Liver (tissue), 9 donors: ENCODE measurements around the gene ZNF689. TPM values are rescaled to one million over a fixed set of nuclear protein-coding genes. Genes with fewer than 3 reads are reported as not detected.
A peak's percentile ranks its signal among the peaks of the same experiment; 100 is the strongest.

Experiments
- DNase-seq: peaks from one replicate; pipeline ENCODE4 v3.0.0-alpha.2; 2017; ENCODE audit warnings: low spot score
- H3K27ac ChIP-seq, 2 donors: one replicate each; pipeline ENCODE4 v1.7.0; 2013; ENCODE audit warnings: inconsistent platforms in 2 of 2, low read length in 2 of 2, control low read depth in 1 of 2, low read depth in 1 of 2, mild to moderate bottlenecking in 1 of 2
- H3K27me3 ChIP-seq, 4 donors: one replicate each; pipeline versions ENCODE4 v1.6.1 to v1.7.0; 2013; ENCODE audit warnings: low read length in 3 of 4, inconsistent platforms in 1 of 4, mild to moderate bottlenecking in 1 of 4, moderate library complexity in 1 of 4; ENCODE audit not compliant: control insufficient read depth in 4 of 4, insufficient read depth in 4 of 4
- H3K36me3 ChIP-seq, 4 donors: one replicate each; pipeline versions ENCODE4 v1.6.1 to v1.7.0; 2013; ENCODE audit warnings: low read length in 3 of 4, mild to moderate bottlenecking in 3 of 4, low read depth in 1 of 4, moderate library complexity in 1 of 4; ENCODE audit not compliant: control insufficient read depth in 4 of 4, insufficient read depth in 3 of 4
- H3K4me1 ChIP-seq, 4 donors: one replicate each; pipeline versions ENCODE4 v1.6.1 to v1.7.0; 2013; ENCODE audit warnings: low read length in 3 of 4, mild to moderate bottlenecking in 3 of 4, moderate library complexity in 1 of 4; ENCODE audit not compliant: control insufficient read depth in 4 of 4, insufficient read depth in 4 of 4
- H3K4me3 ChIP-seq, 3 donors: one replicate each; pipeline versions ENCODE4 v1.6.1 to v1.7.0; 2013; ENCODE audit warnings: low read length in 3 of 3, control low read depth in 1 of 3, low read depth in 1 of 3, mild to moderate bottlenecking in 1 of 3
- H3K9ac ChIP-seq, 2 donors: one replicate each; pipeline ENCODE4 v1.7.0; 2013; ENCODE audit warnings: low read length in 2 of 2, mild to moderate bottlenecking in 2 of 2, moderate library complexity in 2 of 2, control low read depth in 1 of 2, low read depth in 1 of 2
- H3K9me3 ChIP-seq, 4 donors: one replicate each; pipeline versions ENCODE4 v1.6.1 to v1.7.0; 2013; ENCODE audit warnings: low read length in 3 of 4; ENCODE audit not compliant: control insufficient read depth in 4 of 4
- CTCF ChIP-seq: fragments of 150-350 bp; IDR thresholded peaks from 2 replicates; pipeline ENCODE4 v1.5.1; 2017; ENCODE audit warnings: improper control_type of control experiment, low read depth, low read length; ENCODE audit not compliant: missing input control
- EGR1 ChIP-seq, 2 donors: IDR thresholded peaks; 2 replicates each; pipeline ENCODE4 v1.6.1; 2016 to 2018; ENCODE audit warnings: antibody characterized with exemption in 2 of 2, low read depth in 2 of 2
- FOXA2 ChIP-seq: IDR thresholded peaks from 2 replicates; pipeline ENCODE4 v1.6.1; 2016; ENCODE audit warnings: antibody characterized with exemption
- GABPA ChIP-seq, 2 donors: IDR thresholded peaks in 1 of 2; conservative IDR thresholded peaks in 1 of 2; 2 replicates each; pipeline ENCODE4 v1.6.1; 2016; ENCODE audit warnings: antibody characterized with exemption in 2 of 2, mild to moderate bottlenecking in 1 of 2, moderate library complexity in 1 of 2
- HNF4A ChIP-seq, 2 donors: conservative IDR thresholded peaks; 2 replicates each; pipeline ENCODE4 v1.6.1; 2016; ENCODE audit warnings: antibody characterized with exemption in 2 of 2, mild to moderate bottlenecking in 2 of 2
- HNF4G ChIP-seq: IDR thresholded peaks from 2 replicates; pipeline ENCODE4 v1.6.1; 2016; ENCODE audit warnings: antibody characterized with exemption
- JUND ChIP-seq, 2 donors: IDR thresholded peaks; 2 replicates each; pipeline ENCODE4 v1.6.1; 2016; ENCODE audit warnings: antibody characterized with exemption in 2 of 2
- NR2F2 ChIP-seq: IDR thresholded peaks from 2 replicates; pipeline ENCODE4 v1.6.1; 2016; ENCODE audit warnings: antibody characterized with exemption
- RAD21 ChIP-seq, 2 donors: IDR thresholded peaks; 2 replicates each; pipeline ENCODE4 v1.6.1; 2016; ENCODE audit warnings: antibody characterized with exemption in 2 of 2, mild to moderate bottlenecking in 2 of 2
- REST ChIP-seq: IDR thresholded peaks from 2 replicates; pipeline ENCODE4 v1.6.1; 2016; ENCODE audit warnings: antibody characterized with exemption, mild to moderate bottlenecking
- RXRA ChIP-seq, 2 donors: IDR thresholded peaks; 2 replicates each; pipeline ENCODE4 v1.6.1; 2017 to 2018; ENCODE audit warnings: antibody characterized with exemption in 2 of 2, mild to moderate bottlenecking in 1 of 2
- SP1 ChIP-seq: IDR thresholded peaks from 2 replicates; pipeline ENCODE4 v1.6.1; 2018; ENCODE audit warnings: antibody characterized with exemption, mild to moderate bottlenecking
- TAF1 ChIP-seq: conservative IDR thresholded peaks from 2 replicates; pipeline ENCODE4 v1.6.1; 2016; ENCODE audit warnings: antibody characterized with exemption, mild to moderate bottlenecking
- YY1 ChIP-seq: IDR thresholded peaks from 2 replicates; pipeline ENCODE4 v1.6.1; 2016; ENCODE audit warnings: antibody characterized with exemption, mild to moderate bottlenecking
- WGBS: extraction: QIAGEN DNeasy Blood & Tissue Kit; methylation state at CpG from one replicate; pipeline ENCODE4 v1.1.7; 2013; 5-methylcytosine and 5-hydroxymethylcytosine counted together
- polyA plus RNA-seq, 2 donors: library from polyadenylated mRNA; stranded (reverse) in 1 of 2; unstranded in 1 of 2; fragments of 200-250 nt in 1 of 2; fragments of >200 nt in 1 of 2; fragmentation: Nextera tagmentation in 1 of 2; extraction: Ambion mirVana in 1 of 2; gene quantifications; one replicate each; pipeline versions ENCODE4 v1.2.1 to v1.2.3, GENCODE V29; 2013 to 2015
- total RNA-seq, 2 donors: library from RNA; depleted of rRNA; stranded (reverse); fragments of >200 nt; gene quantifications; one replicate each; pipeline ENCODE4 v1.2.3, GENCODE V29; 2014
- TF ChIP-seq, protein P1 (sequence below): IDR thresholded peaks from 2 replicates; pipeline ENCODE4 v1.6.1; 2016; ENCODE audit warnings: antibody characterized with exemption
- TF ChIP-seq, protein P2 (sequence below): IDR thresholded peaks from 2 replicates; pipeline ENCODE4 v1.6.1; 2016; ENCODE audit warnings: antibody characterized with exemption
- donor health status: healthy.
- donor health status: healthy.
- donor health status: healthy.
- donor health status: healthy.
- donor health status: healthy.

ZNF689 gene
- total and polyA plus RNA-seq, 4 donors = 2.6 to 5.8 (median 4.3) TPM

- TF ChIP-seq CTCF (peak; percentile 75), HNF4G (no peak), JUND (IDR thresholded peaks at IDR 0.05) (no peak), REST (peak; percentile 46)
Observed at GRCh38 chr16:30657866-30658730, 47.9 kb upstream of the ZNF689 start, which contains the start of gene FBRS (continued).

DNA sequence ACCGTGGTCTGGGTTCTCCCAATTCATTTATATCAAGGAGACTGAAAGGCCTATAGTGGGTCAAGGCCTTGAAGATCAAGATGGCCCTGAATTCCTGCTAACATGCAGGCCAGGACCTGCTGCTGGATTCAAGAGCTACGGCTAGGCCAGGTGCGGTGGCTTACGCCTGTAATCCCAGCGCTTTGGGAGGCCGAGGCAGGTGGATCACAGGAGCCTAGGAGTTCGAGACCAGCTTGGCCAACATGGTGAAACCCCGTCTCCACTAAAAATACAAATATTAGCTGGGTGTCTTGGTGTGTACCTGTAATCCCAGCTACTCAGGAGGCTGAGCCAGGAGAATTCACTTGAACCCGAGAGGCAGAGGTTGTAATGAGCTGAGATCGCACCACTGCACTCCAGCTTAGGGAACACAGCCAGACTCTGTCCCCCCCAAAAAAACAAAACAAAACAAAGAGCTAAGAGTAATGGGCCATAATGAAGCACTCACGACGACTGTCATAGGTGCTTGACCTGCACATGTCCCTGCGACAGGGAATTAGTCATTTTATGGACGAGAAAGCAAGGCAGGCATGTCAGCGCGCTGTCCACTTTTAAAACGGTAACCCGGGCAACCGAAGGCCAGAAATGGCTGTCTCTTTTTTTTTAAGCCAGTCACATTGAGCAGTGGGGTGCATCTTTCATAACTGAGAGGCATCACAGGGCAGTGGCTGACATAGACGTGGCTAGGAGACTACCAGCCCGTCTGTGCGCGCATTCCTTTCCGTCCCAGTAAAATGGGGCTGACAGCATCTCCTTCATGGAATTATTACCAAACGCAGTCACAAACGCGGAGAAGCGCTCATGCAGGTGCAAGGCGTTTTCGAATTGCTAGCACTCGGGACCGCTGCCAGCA lies 47.0 kb upstream of the ZNF689 start:
- Histone ChIP-seq H3K4me3 (peak overlapping the region; percentile 15 to 77 (median 21)), H3K27me3 (no peaks in the 10 kb centered on the region), H3K9me3 (no peaks in the 10 kb centered on the region), H3K36me3 (peaks cover 11 to 35% (median 22%) of the 10 kb centered on the region in 4 donors), H3K27ac (peak overlapping the region; percentile 87 to 93), H3K4me1 (peaks cover 3 to 37% (median 33%) of the 10 kb centered on the region in 4 donors), H3K9ac (peak overlapping the region; percentile 32 to 79)
- DNase-seq = no peak
- TF ChIP-seq NR2F2 (peak; percentile 7), EGR1 (IDR thresholded peaks at IDR 0.05; ENCODE audit: low read depth in 2 of 2) (no peak), TAF1 (no peak)
- 32% methylated on average over 32 of the region's 32 CpGs for WGBS

GRCh38 chr16:30656388-30656787 lies 46.2 kb upstream of the ZNF689 start:
- Histone ChIP-seq H3K9me3 (no peaks in the 10 kb centered on the region), H3K27me3 (no peaks in the 10 kb centered on the region), H3K4me1 (peaks cover 3 to 43% (median 34%) of the 10 kb centered on the region in 4 donors), H3K4me3 (no peak overlapping the region), H3K9ac (no peak overlapping the region), H3K36me3 (peaks cover 6 to 27% (median 20%) of the 10 kb centered on the region in 4 donors), H3K27ac (peak overlapping the region in 1 of 2 donors; percentile 93)
- DNase-seq = no peak
- 95% methylated on average over 8 of the region's 8 CpGs for WGBS
- TF ChIP-seq SP1 (no peak), TAF1 (no peak), CTCF (no peak), EGR1 (IDR thresholded peaks at IDR 0.05; ENCODE audit: low read depth in 2 of 2) (no peak), NR2F2 (no peak), HNF4A (conservative IDR thresholded peaks at IDR 0.05) (no peak), GABPA (IDR thresholded peaks at IDR 0.05 in 1 of 2, conservative IDR thresholded peaks at IDR 0.05 in 1 of 2) (no peak), YY1 (no peak), RAD21 (IDR thresholded peaks at IDR 0.05) (no peak), RXRA (IDR thresholded peaks at IDR 0.05) (no peak), FOXA2 (no peak), JUND (IDR thresholded peaks at IDR 0.05) (no peak), HNF4G (no peak)
- TF ChIP-seq, protein P1, sequence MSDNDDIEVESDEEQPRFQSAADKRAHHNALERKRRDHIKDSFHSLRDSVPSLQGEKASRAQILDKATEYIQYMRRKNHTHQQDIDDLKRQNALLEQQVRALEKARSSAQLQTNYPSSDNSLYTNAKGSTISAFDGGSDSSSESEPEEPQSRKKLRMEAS = no peak
- TF ChIP-seq, protein P2, sequence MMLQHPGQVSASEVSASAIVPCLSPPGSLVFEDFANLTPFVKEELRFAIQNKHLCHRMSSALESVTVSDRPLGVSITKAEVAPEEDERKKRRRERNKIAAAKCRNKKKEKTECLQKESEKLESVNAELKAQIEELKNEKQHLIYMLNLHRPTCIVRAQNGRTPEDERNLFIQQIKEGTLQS = no peak
